HG02885 (cell line): ENCODE results near the gene TMEM181.
"Not testable (repeated sequence)": the region's sequence is repeated elsewhere in the genome, so short reads cannot be mapped to it uniquely, and the experiment has no call there.

ENCODE experiments used
- ATAC-seq: cut with Tn5 transposase; IDR thresholded peaks from one replicate; pipeline ENCODE4 v1.9.1; 2021; ENCODE audit warnings: mild to moderate bottlenecking; ENCODE audit not compliant: unreplicated experiment, poor library complexity

The TMEM181 gene

DNA sequence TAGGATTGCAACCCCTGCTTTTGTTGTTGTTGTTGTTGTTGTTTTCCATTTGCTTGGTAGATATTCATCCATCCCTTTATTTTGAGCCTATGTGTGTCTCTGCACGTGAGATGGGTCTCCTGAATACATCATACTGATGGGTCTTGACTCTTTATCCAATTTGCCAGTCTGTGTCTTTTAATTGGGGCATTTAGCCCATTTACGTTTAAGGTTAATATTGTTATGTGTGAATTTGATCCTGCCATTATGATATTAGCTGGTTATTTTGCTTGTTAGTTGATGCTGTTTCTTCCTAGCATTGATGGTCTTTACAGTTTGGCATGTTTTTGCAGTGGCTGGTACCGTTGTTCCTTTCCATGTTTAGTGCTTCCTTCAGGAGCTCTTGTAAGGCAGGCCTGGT, 58.4 kb downstream of the TMEM181 start:
- ATAC-seq: not testable (repeated sequence)

DNA sequence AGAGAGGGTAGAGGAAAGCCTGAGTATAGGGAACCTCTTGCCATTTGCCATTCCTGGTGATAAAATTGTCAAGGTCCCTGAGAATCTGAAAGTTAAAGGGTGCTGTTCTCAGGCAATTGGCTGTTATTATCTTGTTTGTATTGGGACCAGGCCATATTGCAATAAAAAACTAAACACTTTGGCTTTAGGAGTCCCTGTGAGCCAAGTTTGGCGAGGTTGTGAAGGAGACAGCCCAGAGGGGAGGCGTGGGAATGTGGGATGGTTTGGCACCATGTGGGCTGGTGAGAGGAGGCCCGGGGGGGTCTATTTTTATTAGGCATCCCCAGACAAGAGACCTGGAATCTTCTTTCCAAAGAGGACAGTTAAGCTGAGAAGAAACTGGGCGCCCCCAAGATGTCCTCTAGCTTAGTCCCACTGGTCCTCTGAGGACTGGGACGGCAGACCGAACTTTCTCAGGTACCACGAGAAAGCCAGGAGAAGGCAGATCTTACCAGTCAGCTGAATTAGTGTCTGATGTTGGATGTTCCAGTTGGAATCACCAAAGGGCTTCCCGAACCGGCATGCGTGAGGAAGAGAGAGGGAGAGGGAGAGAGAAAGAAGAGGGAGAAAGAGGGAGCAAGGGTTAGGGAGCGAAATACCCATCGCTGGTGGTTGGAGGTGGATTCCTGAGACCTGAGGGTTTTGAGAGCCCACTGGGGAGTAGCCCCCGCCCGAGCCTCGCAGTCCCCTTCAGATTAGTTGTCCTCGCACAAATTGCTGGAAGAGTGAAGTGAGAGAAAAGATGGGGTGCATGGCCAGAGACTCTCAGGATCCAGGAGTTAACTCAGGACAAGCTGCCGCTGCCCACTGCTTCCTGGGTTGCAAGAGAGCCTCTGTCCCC, 60.3 kb downstream of the TMEM181 start:
- ATAC-seq: no peak

DNA sequence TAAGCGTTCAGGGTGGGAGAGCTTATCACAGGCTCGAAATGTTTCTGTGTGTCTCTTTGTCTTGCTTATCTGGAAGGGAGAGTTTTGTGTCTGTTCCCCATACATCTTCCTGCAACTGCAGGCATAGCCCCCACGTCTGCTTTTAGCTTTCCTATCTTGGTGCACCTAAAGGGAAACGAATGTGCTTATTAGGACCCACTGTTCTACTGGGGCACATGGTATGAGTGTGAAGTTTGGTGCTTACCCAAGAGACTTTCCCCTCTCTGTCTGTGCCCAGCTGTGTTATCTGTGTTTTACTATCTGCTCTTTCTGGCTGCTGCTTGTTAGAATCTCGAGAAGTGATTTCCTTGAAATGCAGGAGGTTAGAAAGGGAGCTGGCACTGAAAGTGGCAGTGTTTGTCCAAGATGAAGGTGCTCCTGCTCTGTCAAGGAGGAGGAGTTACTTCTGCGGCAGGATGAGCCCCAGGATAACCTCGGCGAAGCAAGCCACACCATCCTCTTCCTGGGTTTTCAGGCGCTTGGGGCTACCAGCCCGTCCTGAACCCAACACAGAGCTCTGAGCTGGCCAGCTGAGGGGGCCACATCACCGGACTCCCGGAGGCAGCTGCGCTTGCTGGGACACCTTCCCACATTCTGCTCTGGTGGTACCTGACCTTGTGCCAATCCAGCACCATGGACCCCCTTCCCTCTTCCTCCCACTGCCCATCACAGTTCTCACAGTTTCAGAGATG, 61.2 kb downstream of the TMEM181 start:
- no peak for ATAC-seq

DNA sequence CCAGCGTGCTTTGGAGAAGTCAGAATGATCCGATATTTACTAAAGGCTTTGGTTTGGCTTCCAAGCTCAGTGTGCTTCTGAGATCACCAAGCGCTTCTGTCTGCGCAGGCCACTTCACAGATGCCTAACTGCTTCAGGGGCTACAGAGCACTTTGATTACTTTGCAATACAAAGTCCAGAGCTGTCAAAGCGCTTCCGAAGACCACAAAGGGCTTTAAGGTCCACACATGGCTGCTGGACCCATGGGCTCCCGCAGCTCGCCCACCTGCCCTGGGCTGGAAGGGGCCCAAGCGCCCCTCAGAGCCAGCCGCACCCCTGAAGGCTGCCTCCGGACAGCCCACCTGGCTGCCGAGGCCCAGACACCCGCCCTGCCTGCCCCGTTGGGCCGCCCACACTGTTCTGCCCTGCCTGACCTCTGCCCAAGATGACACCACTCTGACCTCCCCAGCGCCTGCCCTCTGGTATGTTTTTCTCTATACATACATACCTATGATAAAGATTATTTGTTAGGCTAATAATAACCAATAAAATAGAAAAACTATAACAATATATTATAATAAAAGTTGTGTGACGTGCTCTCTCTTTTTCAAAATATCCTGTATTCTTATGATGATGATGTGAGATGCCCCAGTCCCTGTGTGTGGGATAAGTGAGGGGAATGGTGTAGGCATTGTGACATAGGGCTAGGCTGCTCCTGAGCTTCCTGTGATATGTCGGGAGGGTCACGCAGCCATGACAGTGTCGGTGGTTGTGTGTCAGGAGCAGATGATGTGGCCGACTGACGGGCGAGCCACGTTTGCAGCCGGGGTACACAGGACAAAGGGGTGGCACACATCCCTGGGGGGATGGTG, 62.0 kb downstream of the TMEM181 start:
- ATAC-seq: no peak

DNA sequence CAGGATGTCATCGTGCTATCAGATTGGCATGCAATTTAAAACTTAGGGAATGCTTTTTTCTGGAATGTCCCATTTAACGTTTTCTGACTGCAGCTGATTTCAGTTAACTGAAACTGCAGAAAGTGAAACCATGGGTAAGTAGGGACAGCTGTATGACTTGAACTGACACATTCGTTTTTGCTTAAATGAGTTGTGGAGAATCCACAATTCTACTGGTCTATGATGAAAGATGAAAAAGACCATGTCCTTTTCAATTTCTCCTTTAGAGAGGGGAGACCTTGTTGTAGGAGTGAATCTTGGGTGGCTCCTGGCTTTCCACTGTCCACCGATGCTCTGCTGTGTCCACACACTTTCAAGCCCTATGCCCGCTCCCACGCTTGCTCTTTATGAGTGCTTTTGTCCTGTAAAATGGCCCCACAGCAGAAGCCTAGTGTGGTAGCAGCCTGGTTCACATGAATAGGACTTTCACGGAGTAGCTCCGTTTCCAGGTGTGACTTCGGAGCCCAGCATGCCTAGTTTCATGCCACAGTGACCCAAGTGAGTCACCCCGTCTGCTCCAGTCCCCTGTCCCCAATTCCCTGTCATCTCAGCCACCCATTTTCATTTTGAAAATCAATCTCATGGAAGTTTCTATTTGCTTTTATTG, 62.8 kb downstream of the TMEM181 start:
- ATAC-seq: no peak

DNA sequence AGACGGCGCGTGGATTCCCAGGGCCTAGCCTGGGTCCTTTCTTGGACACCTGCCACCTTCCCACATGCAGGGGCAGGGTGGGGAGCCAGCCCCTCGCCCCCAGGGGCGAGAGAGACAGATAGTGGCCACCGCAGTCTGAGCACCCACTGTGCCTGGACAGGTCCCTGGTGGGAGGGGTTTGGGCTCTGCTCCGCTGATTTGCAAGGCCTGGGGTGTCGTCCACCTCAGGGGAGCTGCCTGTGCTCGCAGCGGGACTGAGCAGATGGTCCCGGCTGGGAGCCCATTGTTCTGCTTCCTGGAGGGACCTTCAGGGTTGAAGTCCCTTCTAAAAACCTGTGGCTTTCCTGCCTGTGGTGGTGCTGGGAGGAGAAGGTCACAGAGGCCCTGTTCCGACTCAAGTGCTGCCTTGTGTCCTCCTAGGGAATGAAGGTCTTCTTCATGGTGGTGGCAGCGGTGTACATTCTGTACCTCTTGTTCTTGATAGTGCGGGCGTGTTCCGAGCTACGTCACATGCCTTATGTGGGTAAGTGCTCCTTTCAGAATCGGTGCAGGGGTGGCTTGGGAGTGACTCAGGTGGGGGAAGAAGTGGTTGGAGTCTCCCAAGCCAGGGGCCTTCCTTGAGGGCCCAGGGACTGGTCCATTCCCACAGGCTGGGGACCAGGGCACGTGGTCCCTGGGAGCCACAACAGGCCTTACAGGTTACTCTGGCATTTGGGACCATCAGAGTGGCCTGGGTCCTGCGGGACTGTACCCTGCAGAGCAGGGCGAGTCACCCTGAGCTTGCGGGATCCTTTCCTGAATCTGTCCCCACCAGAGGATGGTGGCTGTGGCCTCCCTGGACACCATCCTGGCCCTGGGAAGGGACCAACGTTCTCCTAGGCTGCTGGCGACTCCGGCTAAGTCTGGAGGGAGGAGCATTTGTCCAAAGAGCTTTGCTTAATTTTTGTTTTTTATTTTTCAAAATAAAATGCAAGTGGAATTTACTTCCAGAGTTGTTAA, 65.1 kb downstream of the TMEM181 start:
- ATAC-seq: no peak

DNA sequence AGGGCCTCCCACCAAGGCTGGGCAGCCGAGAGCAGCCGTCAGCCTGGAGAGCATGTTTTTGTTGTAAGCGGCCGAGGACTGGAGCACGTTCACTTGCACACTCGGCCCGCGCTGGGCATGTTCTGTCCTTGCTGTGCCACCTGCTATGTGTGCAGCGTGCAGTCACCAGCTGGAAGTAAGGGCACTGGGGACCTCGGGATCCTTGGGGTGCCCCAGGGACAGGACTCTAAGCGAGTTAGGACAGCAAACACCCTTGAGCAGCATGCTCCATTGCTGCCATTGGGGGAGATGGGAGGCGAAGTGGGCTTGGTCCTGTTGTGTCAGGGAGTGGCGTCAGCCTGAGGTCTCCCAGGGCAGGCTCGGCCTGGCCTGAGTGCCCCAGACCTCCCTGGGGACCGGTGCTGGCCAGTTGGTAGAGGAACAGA, 66.0 kb downstream of the TMEM181 start:
- no peak for ATAC-seq

DNA sequence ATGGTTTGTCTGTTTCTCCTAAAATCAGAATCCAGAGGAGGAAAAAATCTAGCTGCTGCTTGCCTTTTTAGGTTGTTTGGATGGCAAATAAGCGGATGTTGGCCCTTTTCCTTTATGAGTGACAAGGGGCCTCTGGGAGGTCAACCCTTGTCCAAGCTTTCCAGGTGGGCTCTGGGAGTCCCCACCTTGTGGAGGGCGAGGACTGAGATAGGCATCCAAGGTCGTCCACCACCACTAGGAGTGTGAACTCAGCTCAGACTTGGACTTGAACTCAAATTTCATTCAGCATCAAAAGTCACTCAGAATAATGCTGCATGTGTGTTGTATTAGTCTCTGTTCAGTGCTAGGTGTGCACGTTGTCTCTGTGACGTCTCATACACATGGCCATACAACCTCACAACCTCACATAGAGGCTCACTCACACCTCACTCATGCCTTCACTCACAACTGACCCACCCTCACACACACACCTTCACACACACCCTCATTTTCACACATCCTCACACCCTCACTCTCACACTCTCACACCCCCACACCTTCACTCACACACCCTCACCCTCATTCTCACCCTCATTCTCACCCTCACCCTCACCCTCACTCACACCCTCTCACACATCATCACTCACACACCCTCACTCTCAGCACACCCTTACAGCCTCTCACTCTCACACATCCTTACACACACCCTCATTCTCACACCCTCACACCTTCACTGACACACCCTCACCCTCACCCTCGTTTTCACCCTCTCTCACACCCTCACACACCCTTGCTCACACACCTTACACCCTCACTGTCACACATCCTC, 66.7 kb downstream of the TMEM181 start:
- no peak for ATAC-seq

DNA sequence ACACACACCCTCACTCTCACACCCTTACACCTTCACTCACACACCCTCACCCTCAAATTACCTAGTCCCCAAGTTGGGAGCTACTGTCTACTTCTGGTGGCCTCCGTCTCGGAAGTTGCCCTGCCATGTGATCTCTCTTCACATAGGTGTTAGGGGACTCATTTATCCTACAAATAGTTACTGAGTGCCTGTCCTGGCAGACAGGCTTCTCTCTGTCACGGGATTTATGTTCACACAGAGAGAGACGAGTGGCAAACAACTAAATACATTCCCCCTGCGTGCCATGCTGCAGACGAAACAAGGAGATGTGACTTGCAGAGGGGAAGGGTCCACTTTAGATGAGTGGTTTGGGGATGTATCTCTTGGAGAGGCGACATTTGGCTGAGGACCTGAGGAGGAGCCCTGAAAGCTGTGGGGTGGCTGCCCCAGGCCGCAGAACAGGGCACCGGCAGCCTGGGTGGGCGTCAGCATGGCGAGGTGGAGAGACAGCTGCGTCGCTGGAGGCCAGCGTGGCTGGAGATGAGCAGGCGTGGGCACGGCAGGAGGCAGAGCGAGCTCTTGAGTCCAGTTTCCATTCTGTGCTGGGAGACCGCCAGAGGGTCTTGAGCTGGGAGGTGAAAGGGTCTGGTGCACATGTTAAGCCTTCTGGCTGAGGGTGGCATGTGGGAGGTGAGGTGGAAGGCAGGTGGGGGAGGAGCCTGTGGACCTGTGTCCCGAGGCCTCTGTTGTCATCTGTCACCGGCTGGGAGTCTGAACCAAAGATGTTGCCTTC, 67.5 kb downstream of the TMEM181 start:
- no peak for ATAC-seq

DNA sequence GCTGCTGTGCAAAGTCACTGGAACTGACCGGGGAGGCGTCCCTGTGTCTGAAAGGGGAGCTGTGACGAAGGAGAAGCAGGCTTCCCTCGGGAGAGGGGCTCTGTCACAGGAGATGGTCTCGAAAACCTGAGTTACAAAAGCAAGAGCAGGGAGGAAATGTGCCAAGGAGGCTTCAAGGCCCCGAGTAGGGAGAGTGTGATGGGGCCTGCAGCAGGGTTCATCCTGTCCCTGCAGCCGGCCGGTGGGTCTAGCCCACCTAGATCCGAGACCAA, 68.0 kb downstream of the TMEM181 start:
- no peak for ATAC-seq

DNA sequence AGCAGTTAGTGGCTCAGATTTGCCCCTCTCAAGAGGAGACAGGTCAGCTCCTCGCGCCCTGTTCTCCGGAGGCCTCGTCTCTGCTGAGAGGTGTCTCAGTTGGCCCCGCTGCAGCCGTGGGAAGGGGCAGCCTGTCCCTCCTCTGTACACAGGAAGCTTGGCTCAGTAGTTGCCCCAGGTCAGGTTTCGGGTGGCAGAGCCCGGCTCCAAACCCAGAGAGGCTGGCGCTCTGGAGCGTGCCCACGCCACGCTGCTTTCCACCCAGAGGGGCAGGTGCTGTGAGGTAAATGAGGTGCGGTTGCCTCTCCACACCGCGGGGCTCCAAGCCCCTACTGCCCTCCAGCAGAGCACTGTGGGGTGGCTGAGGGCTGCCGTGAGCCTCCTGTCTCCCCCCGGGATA, 68.7 kb downstream of the TMEM181 start:
- no peak for ATAC-seq

DNA sequence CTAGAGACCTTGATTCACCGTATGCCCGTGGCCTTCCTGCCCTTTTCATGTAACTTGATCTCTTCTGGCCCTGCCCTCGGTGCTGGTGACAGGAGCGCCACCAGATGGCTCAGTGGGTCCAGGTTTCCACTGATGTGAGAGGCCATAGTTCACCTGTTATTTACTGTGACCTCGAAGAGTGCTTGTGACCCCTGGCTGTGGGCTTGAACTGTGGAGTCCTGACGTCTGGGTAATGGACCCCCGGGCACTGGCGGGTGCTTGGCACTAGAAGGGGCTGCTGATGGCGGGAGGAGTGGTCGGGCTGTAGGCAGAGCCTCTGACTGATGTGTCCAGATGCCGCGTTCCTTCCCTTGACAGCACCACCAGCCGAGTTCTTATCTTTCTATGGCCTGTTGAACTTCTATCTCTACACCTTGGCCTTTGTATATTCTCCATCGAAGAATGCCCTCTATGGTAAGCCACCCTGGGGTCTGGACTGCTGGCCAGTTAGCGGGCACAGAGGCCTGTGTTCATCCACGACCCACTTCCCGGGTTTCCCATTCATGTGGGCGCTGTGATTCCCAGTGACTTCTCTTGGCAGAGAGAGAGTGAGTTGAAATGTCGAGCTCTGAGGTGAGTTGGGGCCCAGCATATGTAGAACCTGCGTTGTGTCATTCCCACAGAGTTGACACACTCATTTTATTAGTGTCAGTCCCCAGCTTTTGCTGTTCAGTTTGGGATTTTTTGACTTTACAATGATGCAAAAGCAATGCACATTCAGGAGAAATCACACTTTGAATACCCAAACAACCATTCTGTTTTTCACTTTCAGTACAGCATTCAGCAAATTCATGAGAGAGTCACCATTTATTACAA, 69.7 kb downstream of the TMEM181 start:
- no peak for ATAC-seq

DNA sequence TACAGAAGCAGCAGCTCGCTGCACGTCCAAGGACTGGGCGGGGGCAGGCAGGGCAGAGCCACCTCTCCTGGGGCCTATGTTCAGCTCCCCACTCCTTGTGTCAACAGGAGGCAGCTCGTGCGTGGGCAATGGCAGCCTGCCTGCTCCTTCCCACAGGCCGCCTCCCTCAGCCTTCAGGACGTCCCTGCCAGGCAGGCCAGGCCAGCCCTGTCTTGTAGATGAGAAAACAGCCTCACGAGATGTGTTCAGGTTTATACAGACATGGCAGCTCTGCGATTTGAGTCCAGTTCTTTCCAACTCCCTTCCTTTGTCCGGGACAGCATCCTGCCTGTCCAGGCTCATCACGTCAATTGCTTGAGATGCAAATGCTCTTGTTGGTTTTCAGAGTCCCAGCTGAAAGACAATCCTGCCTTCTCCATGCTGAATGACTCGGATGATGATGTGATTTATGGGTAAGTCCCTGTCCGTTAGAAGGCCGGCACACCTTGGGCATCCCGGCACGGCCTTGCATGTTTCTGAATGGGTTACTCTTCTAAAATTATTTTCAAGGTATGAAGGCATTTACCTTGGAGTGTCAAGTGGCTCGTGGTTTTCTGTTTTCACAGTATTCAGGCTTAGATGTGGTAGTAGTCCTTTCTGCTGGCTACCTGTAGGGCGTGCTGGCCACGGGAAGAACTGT, 71.2 kb downstream of the TMEM181 start:
- no peak for ATAC-seq

DNA sequence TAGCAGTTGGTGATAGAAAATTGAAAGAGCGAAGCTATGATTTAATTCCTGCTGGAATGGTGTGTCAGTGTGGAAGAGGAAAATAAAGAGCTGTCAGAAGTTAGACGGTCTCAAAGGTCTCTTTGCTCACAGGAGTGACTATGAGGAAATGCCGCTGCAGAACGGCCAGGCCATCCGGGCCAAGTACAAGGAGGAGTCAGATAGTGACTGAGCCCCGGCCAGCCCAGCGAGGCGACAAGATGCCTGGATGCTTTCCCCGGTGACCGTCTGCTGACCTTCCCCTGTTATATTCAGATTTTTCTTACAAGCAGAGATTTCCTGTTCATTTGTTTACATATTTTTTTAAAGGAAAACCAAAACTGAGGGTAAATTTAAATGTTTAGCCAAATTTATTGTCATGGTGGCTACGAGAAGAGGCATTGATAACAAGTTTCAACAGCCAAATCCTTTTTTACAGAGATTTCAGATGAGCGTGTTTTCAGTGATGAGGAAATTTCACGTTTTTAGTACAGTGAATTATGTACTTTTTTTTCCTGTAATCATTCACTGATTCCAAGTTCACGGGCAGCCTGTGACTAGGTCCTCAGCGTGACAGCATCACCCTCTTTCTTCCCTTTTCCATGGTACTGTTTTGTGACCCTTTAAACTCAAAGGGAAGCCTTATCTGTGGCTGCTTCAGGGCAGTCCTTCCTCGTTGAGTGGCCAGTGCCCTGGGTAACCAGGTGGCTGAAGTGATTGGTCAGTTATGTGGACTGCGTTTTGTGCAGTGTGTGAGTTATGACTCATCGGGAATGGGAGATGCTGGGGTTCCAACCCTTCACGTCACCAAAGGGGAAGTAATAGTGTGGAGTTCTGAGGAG, 72.0 kb downstream of the TMEM181 start:
- no peak for ATAC-seq

DNA sequence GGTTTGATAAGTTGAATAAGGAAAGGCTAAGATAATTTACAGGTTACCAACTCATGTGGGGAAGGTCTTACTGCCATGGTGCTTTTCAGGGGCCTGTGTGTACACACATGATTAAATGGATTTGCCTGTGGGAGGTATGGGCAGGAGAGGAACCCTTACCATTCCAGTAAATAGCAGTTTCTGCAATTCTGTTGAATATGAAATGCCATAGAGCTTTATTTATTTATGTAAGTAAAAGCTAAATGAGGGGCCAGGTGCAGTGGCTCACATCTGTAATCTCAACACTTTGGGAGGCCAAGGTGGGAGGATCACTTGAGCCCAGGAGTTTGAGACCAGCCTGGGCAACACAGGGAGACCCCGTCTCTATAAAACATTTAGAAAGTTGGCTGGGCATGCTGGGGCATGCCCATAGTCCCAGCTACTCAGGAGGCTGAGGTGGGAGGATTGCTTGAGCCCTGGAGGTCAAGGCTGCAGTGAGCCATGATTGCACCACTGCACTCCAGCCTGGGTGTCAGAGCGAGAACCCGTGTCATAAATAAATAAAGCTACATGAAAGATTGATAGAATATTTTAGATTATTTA, 72.7 kb downstream of the TMEM181 start:
- ATAC-seq: not testable (repeated sequence)
